Keratinocyte (primary cell): ENCODE results near the gene MACROH2A1. TPM values are rescaled to one million over a fixed set of nuclear protein-coding genes. Genes with fewer than 3 reads are reported as not detected.

Experiments
- DNase-seq: peaks from one replicate; pipeline ENCODE4 v3.0.0-alpha.2; 2011; ENCODE audit warnings: low read depth, missing footprints, low spot score
- FAIRE-seq: peaks from 2 replicates; lab custom pipeline; 2011; peaks lifted over from hg19 to GRCh38; lab: Jason Lieb, UNC
- H2AFZ ChIP-seq: 2 replicates; pipeline ENCODE4 v1.6.0; 2012; ENCODE audit warnings: low read length, control low read depth, inconsistent platforms; ENCODE audit not compliant: control insufficient read depth
- H3K27ac ChIP-seq: 2 replicates; pipeline ENCODE4 v1.5.1; 2011; ENCODE audit warnings: low read length; ENCODE audit not compliant: control insufficient read depth, insufficient read depth
- H3K27me3 ChIP-seq: 3 replicates; pipeline ENCODE4 v1.6.0; 2011; ENCODE audit warnings: low read length; ENCODE audit not compliant: control insufficient read depth, insufficient read depth; ENCODE audit errors: extremely low read depth
- H3K36me3 ChIP-seq, 2 experiments: 2 replicates in 1 of 2; 3 replicates in 1 of 2; pipeline ENCODE4 v1.5.1; 2011; ENCODE audit warnings: low read length in 2 of 2, mild to moderate bottlenecking in 1 of 2; ENCODE audit not compliant: control insufficient read depth in 2 of 2, insufficient read depth in 2 of 2; ENCODE audit errors: extremely low read depth in 1 of 2
- H3K4me1 ChIP-seq: 3 replicates; pipeline ENCODE4 v1.5.1; 2011; ENCODE audit warnings: low read length; ENCODE audit not compliant: control insufficient read depth, insufficient read depth; ENCODE audit errors: extremely low read depth
- H3K4me2 ChIP-seq: 3 replicates; pipeline ENCODE4 v1.6.0; 2011; ENCODE audit warnings: low read depth, low read length; ENCODE audit not compliant: control insufficient read depth, insufficient read depth; ENCODE audit errors: extremely low read depth
- H3K4me3 ChIP-seq, 3 experiments: fragments of 200-600 bp in 1 of 3; sonication (generic) in 1 of 3; 2 replicates in 2 of 3; 3 replicates in 1 of 3; pipeline ENCODE4 v1.5.1; 2011 to 2016; ENCODE audit warnings: low read length in 3 of 3, mild to moderate bottlenecking in 3 of 3, control low read depth in 2 of 3, inconsistent platforms in 1 of 3, low read depth in 1 of 3, mixed read lengths in 1 of 3, mixed run types in 1 of 3, moderate library complexity in 1 of 3; ENCODE audit not compliant: control insufficient read depth in 2 of 3, insufficient read depth in 2 of 3; ENCODE audit errors: extremely low read depth in 1 of 3
- H3K79me2 ChIP-seq: 2 replicates; pipeline ENCODE4 v1.6.0; 2012; ENCODE audit warnings: low read length; ENCODE audit not compliant: control insufficient read depth, insufficient read depth
- H3K9ac ChIP-seq: 3 replicates; pipeline ENCODE4 v1.6.0; 2011; ENCODE audit warnings: low read length; ENCODE audit not compliant: control insufficient read depth, insufficient read depth; ENCODE audit errors: extremely low read depth
- H3K9me1 ChIP-seq: 3 replicates; pipeline ENCODE4 v1.6.0; 2011; ENCODE audit warnings: low read length; ENCODE audit not compliant: control insufficient read depth, insufficient read depth; ENCODE audit errors: extremely low read depth
- H3K9me3 ChIP-seq: 2 replicates; pipeline ENCODE4 v1.5.1; 2012; ENCODE audit warnings: low read depth, low read length; ENCODE audit not compliant: control insufficient read depth
- H4K20me1 ChIP-seq: 3 replicates; pipeline ENCODE4 v1.6.0; 2011; ENCODE audit warnings: low read length; ENCODE audit not compliant: control insufficient read depth, insufficient read depth; ENCODE audit errors: extremely low read depth
- EZH2 ChIP-seq: IDR thresholded peaks from one replicate; pipeline ENCODE4 v1.6.1; 2012; ENCODE audit warnings: inconsistent platforms, mild to moderate bottlenecking, low read length, moderate library complexity
- dilution Hi-C: fragments of 300-500 bp; cut with MboI; formaldehyde crosslinking; loops from one replicate; pipeline ENCODE4 v1.7.0; 2020; ENCODE audit warnings: low sequenced_read_pairs; ENCODE audit not compliant: extremely low pct_ligation_motif_present
- polyA plus RNA-seq, 5 experiments: library from polyadenylated mRNA; depleted of rRNA in 3 of 5; stranded (reverse) in 3 of 5; stranded (forward) in 1 of 5; unstranded in 1 of 5; fragments of >200 nt; gene quantifications; 1 replicate in 1 of 5; 2 replicates in 3 of 5; 3 replicates in 1 of 5; pipeline versions ENCODE4 v1.2.1 to v1.2.3, GENCODE V29; 2011 to 2012; ENCODE audit warnings: missing spikeins in 2 of 5, low read depth in 1 of 5, low replicate concordance in 1 of 5
- TF ChIP-seq, protein P1 (sequence below), 3 experiments: IDR thresholded peaks in 1 of 3; conservative IDR thresholded peaks in 1 of 3; optimal IDR thresholded peaks in 1 of 3; 2 replicates in 2 of 3; 3 replicates in 1 of 3; pipeline versions ENCODE3 to v1.5.1; 2011; ENCODE audit warnings: low read length in 3 of 3, mild to moderate bottlenecking in 3 of 3, moderate library complexity in 2 of 3, control low read depth in 1 of 3, inconsistent platforms in 1 of 3; ENCODE audit not compliant: insufficient read depth in 2 of 3; ENCODE audit errors: extremely low read depth in 1 of 3

MACROH2A1 gene
- polyA plus RNA-seq, 1 donor (not counting 4 experiments of a cell fraction or from before 2014, with no cell fraction given) = 208 TPM

DNA sequence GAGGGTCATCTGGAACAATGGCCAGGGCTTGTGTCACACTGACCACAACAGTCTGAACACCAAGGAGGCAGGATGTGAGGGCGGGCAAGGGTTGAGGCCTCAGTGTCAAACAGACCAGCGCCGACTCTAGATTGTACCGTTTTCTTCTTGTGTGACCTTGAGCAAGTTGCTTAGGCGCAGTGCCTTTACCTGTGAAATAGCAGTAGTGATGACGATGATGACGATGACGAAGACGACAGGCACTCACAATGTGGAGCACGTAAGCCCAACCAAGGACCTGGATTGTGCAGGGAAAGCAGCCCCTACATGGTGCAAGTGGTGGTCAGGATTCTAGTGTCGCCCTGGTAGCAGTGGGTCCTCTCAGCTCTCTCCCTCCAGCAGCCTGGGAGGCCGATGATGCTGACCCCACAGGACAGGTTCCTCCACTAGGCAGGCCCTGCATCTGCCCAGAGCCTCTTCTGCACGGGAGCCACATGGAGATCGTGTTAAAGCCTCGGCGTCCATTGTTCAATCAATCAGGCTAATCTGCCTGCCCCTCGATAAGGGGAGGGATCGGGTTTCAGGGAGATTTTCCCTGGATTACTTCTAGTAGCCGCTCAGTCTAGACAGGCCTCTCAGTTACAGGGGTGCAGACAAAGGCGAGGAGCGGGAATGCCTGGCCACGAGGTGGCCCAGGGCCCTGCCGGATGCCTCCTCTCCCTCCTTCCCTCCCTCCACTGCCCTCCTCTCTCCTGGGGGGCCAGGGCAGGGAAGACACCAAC is 91.7 kb downstream of the MACROH2A1 start:
- TF ChIP-seq EZH2 = no peak
- TF ChIP-seq, protein P1, sequence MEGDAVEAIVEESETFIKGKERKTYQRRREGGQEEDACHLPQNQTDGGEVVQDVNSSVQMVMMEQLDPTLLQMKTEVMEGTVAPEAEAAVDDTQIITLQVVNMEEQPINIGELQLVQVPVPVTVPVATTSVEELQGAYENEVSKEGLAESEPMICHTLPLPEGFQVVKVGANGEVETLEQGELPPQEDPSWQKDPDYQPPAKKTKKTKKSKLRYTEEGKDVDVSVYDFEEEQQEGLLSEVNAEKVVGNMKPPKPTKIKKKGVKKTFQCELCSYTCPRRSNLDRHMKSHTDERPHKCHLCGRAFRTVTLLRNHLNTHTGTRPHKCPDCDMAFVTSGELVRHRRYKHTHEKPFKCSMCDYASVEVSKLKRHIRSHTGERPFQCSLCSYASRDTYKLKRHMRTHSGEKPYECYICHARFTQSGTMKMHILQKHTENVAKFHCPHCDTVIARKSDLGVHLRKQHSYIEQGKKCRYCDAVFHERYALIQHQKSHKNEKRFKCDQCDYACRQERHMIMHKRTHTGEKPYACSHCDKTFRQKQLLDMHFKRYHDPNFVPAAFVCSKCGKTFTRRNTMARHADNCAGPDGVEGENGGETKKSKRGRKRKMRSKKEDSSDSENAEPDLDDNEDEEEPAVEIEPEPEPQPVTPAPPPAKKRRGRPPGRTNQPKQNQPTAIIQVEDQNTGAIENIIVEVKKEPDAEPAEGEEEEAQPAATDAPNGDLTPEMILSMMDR (optimal IDR thresholded peaks at IDR 0.05 in 1 of 3, IDR thresholded peaks at IDR 0.05 in 1 of 3, conservative IDR thresholded peaks at IDR 0.05 in 1 of 3; ENCODE audit: extremely low read depth in 1 of 3, insufficient read depth in 2 of 3, low read length in 3 of 3) = no peak
- no peak overlapping the region for H3K9ac ChIP-seq
- no peaks in the 10 kb centered on the region for H3K9me1 ChIP-seq
- no peak overlapping the region for H3K4me3 ChIP-seq
- no peaks in the 10 kb centered on the region for H3K9me3 ChIP-seq
- H3K4me1 ChIP-seq = no peaks in the 10 kb centered on the region
- H3K4me2 ChIP-seq = no peak overlapping the region
- DNase-seq (no peak), FAIRE-seq (no peak)
- H3K79me2 ChIP-seq = no peaks in the 10 kb centered on the region
- H3K27ac ChIP-seq = no peak overlapping the region
- dilution Hi-C loops = no loop called here
- H4K20me1 ChIP-seq = no peaks in the 10 kb centered on the region
- H3K36me3 ChIP-seq = no peaks in the 10 kb centered on the region
- H3K27me3 ChIP-seq = peaks cover 21% of the 10 kb centered on the region
- no peak overlapping the region for H2AFZ ChIP-seq

DNA sequence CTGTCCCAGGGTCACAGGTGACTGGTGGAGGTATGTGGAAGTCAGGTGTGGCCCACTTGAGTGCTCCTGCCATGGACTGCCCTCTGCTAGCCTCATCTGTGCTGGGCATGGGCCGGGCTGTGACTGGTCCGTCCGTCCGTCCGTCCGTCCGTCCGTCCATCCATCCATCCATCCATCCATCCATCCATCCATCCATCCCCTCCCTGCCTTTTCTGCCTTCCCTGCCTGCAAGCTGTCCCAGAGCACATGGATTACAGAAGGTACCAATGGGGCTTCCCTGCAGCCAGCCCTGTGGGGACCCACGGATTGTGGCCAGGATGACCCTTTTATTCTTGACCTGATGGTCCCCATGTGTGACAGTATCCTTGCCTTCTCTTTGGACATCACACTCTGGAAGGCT is 92.5 kb downstream of the MACROH2A1 start:
- DNase-seq = no peak
- no peaks in the 10 kb centered on the region for H4K20me1 ChIP-seq
- no peaks in the 10 kb centered on the region for H3K4me1 ChIP-seq
- no peaks in the 10 kb centered on the region for H3K36me3 ChIP-seq
- H3K79me2 ChIP-seq = no peaks in the 10 kb centered on the region
- TF ChIP-seq EZH2 = no peak
- TF ChIP-seq, protein P1 (optimal IDR thresholded peaks at IDR 0.05 in 1 of 3, IDR thresholded peaks at IDR 0.05 in 1 of 3, conservative IDR thresholded peaks at IDR 0.05 in 1 of 3; ENCODE audit: extremely low read depth in 1 of 3, insufficient read depth in 2 of 3, low read length in 3 of 3) = no peak
- H3K9ac ChIP-seq = no peak overlapping the region
- H3K9me3 ChIP-seq = no peaks in the 10 kb centered on the region
- H3K4me2 ChIP-seq = no peak overlapping the region
- H3K9me1 ChIP-seq = no peaks in the 10 kb centered on the region
- no peak overlapping the region for H3K4me3 ChIP-seq
- no peak overlapping the region for H2AFZ ChIP-seq
- dilution Hi-C loops = no loop called here
- no peak for FAIRE-seq
- H3K27me3 ChIP-seq = peaks cover 21% of the 10 kb centered on the region
- no peak overlapping the region for H3K27ac ChIP-seq
